IPS DF 4.7 (cell line): ENCODE measurements around the gene YARS2.

Experiments used
- DNase-seq: peaks from one replicate; pipeline ENCODE4 v3.0.0-alpha.2; 2013; ENCODE audit warnings: low spot score; ENCODE audit errors: extremely low read depth

The YARS2 gene

GRCh38 chr12:32755654-32756475 is at the start of gene YARS2:
TSS of gene YARS2 (minus strand) at chr12:32755897. CDS start at chr12:32755874, 23 bp downstream.
- DNase-seq = peak; percentile 100

DNA sequence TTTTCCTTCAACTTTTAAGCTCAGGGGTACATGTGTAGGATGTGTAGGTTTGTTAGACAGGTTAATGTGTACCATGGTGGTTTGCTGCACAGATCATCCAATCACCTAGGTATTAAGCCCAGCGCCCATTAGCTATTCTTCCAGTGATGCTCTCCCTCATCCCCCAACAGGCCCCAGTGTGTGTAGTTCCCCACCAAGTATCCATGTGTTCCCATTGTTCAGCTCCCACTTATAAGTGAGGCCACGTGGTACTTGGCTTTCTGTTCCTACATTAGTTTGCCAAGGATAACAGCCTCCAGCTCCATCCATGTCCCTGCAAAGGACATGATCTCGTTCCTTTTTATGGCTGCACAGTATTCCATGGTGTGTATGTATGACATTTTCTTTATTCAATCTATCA is 48.6 kb upstream of the YARS2 start:
- DNase-seq = no peak

GRCh38 chr12:32801269-32801980 is 45.7 kb upstream of the YARS2 start:
- DNase-seq = no peak

- no peak for DNase-seq
These were observed 38.6 kb upstream of the YARS2 start for GRCh38 chr12:32794281-32794680.

DNA sequence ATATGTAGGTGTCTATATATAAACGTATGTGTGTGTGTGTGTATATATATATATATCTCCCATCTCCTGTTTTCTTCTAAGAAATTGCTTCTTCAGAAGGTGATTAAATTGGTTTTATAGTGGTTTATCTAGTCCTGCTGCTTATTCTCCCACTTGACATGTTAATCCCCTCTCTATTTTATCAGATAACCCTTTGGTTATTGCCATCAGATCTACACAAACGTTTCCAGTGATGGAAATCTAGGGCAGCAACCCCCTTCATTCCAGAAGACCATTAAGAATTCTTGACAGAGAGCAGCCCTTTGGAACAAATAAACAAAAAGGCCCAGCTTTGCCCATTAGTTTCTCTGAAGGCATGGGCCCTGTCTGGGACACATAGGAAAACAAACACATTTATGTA is 34.2 kb upstream of the YARS2 start:
- no peak for DNase-seq

GRCh38 chr12:32789446-32789845 is 33.7 kb upstream of the YARS2 start:
- DNase-seq = no peak

- no peak for DNase-seq
These were observed 32.7 kb upstream of the YARS2 start for GRCh38 chr12:32788405-32788804.

DNA sequence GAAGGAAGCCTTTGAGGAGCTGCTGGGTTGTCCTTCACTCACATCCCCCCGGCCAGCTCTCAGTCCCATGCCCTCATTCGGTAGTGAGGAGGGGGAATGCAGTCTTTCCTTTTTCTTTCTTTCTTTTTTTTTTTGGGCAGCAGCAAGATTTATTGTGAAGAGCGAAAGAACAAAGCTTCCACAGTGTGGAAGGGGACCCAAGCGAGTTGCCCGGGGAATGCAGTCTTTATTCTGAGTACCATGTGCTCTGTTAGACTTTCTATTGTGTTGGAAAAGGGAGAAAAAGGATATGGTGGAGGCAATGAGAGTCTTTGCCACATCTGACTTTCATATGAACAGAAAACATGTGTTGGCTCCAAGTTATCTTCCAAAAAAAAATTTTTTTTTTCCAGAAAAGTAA is 29.9 kb upstream of the YARS2 start:
- DNase-seq = no peak

- DNase-seq = no peak
These were observed 27.3 kb upstream of the YARS2 start for GRCh38 chr12:32783029-32783428.

DNA sequence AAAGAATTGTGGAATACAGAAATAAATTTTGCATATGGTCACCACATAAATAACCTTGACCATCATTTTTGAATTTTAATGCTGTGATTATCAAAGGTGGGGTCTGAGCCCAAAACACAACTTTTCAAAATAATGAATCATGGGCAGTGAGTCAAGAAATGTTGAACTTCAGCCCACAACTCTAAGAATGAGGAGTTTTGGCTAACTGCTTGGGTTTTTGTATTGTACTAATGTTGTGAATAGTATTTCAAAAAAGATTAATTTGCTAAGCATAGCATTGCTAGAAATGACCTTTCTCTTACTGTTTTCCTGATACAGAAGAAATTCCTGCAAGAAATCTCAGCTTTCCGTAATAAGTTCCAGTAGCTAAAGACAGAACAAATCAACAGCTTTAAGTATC is 24.4 kb upstream of the YARS2 start:
- DNase-seq = no peak

- DNase-seq = no peak
These were observed 22.0 kb upstream of the YARS2 start for GRCh38 chr12:32777691-32778175.

- DNase-seq = no peak
These were observed 21.5 kb upstream of the YARS2 start for GRCh38 chr12:32777159-32777558.

DNA sequence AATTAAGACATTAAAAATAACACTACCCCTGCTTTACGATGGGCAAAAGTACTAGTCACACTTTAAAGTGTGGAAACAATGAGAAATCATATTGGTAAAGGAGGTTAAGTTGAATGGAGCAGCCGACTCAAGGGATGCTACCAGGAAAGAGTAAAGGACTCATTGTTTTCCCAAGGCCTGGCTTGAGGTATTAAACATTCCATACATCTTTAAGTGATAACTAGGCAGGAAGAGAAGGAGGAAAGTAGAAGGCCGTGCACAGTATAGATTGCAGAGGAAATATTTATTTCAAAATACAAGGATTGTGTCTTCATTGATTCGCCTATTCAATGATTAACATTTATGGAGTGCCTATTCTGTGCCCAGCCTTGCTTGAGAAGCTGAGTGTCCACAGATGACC is 20.6 kb upstream of the YARS2 start:
- DNase-seq = no peak

DNA sequence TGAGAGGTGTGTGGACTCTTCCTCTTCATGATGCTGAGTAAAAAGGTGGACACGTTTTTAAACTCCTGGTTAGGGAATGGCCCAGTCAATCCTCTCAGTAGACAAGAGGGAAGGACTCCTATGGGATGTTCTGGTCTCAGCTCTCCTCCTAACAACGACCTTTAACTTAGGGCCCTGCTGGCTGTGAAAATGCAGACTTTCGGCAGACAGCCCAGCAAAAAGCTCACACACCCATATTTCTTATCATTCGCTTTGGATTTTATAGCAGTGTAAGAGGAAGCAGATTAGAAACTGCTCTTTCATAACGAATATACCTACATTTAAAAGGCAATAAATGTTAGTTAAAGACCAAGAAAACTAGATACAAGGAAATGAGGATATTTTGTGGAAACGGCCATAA is 18.0 kb upstream of the YARS2 start:
- no peak for DNase-seq

DNA sequence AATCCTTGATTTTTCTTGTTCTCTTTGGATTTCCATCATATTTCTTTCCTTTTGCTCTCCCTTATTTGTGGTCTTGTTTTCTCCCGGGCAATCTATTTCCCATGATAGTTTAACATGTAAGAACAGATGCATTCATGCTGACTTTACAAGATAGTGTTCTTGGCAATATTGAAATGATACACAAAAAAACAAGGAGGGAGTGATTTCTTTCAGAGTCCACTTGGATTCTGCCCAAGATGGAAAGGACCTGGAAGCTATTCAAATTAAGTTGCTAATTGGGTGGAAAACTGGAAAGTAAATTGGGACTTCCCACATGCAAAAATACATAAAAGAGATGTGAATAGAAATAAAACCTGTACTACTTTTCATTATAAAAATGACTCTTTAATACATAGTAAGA is 14.4 kb upstream of the YARS2 start:
- DNase-seq = no peak

DNA sequence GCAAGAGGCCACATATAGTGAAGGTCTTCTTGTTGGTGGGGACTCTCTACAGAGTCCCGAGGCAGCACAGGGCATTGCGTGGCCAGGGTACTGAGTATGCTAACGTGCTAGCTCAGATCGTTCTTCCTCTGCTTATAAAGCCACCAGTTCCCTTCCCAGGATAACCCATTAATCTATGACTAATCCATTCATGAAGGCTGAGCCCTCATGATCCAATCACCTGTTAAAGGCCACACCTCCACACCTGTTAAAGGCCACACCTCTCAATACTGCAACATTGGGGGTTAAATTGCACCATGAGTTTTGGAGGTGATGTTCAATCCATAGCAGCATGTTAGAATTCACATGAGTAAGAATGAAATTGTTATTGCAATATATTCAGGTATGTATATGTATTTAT is 12.8 kb upstream of the YARS2 start:
- DNase-seq = no peak

- no peak for DNase-seq
These were observed 10.2 kb upstream of the YARS2 start for GRCh38 chr12:32765906-32766305.

DNA sequence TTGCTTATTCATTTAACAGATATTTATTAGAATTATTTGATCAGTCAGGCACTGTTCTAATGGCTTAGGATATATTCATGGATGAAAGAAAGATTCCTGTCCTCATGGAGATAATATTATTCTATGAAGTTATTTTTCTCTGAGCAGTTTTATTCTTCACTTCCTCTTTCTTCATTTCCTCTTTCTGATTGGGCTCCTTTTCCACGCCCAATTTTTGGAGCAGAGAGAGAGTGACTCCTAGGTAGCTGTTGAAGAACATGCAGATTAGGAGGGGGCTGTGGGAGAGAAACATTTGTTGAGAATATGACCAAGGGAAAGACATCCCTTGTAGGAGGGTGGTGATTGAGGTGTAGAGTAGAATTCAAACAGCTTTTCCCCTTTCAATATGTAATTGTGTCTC is 6.0 kb upstream of the YARS2 start:
- DNase-seq = no peak

- DNase-seq = no peak
These were observed 1.5 kb upstream of the YARS2 start for GRCh38 chr12:32757157-32757556.

DNA sequence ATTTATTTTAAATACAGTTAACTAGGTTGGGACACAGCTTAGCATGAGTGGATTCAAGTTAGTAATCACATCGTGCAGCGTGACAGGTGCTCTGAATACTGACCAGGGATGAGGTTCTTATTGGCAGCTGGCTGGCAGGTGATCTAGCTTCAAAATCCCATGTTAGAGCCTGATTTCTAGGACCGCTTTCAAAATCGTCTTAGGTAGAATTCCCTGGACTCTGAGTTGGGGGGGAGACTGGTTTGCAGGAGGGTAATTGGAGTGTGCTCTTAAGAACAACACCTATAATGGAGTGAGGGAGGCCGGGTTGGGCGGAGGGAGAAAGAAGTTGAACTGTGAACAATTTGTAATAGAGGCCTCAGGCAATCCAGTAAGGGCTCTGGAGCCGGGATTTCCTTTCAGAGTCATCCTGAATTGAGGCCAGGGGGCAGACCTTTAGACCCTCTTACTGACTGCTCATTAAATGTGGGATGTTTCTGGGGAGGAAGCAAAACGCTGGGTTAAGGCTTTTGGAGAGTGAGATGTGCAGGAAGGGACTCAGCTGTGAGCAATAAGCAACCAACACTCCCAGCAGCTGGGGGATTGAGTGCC is 874 bp upstream of the YARS2 start:
- no peak for DNase-seq

DNA sequence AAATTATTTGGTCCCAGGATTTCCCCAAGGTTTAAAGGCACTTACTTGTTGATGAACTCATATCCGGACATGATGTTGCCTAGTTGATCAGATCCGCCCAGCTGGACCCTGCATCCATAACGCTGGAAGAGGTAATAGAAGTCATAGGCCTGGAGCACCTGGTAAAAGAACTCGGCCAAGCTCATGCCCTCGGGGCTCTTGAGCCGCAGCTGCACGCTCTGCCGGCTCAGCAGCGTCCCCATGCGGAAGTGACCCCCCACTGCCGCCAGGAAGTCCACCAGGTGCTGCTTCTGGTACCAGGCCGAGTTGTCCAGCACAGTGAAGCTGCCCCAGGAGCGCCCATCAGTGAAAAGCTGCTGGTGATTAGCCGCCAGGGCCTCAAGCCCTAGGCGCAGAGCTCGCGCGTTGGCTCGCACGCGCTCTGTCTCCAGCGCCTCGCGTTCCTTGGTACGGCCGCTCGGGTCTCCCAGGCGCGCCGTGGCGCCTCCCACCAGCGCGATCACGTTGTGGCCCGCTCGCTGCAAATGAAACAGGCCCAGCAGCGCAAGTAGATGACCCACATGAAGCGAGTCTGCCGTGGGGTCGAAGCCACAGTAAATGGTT is 545 bp downstream of the YARS2 start:
- DNase-seq = peak; percentile 66

DNA sequence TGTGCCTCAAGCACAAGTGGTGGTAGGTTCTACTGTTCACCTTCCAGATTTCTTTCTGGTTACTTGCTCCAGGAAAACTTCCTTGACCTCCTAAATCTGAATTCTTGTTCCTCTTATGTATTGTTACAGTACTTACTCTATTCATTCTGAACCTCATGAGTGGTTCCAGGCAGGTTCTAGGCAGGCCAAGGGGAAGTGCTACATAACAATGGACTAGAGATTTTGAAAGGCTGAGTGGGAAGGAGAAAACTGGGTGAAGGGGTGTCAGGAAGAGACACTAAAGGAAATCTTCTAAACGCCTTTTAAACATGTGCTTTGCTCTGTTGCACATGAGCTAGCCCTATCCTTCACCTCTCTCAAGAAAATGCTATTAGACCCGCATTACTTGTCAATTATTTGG is 1.6 kb downstream of the YARS2 start:
- DNase-seq = no peak
